Measurements from ENCODE around the gene IRF2BP2. TPM values are rescaled to one million over a fixed set of nuclear protein-coding genes. Genes with fewer than 3 reads are reported as not detected.
A peak's percentile ranks its signal among the peaks of the same experiment; 100 is the strongest.

IRF2BP2 gene
- total and polyA plus RNA-seq, 2 of the 13 experiments (the other 11 are each of a cell fraction or from before 2014, with no cell fraction given), result 140 to 147 TPM

DNA sequence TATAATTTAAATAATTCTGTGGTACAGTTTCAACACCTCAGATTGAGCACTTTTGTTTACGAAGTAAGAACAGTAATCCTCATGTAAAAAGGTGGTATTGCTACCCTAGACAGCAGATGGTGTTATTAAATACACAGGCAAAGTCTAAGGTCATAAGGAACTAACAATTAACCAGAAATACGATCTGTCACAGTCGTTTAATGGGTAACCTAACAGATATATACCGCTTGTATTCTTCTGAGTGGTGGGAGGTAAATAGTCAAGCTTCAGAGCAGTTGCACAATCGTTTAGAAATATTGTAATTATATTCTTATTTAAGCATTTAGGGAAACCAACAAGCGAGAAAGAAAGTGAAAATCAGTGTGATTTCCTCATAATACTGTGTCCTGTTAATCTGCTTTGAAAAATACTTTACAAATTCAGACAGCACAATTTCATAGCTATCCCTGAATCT lies 9.8 kb upstream of the IRF2BP2 start (continued):
- TF ChIP-seq ZNF563 (CRISPR knock-in tag; IDR thresholded peaks at IDR 0.05) (no peak), ZNF510 (CRISPR knock-in tag; IDR thresholded peaks at IDR 0.05; ENCODE audit: low read depth) (no peak), MTA3 (CRISPR knock-in tag; IDR thresholded peaks at IDR 0.05) (no peak), ZNF225 (CRISPR knock-in tag; IDR thresholded peaks at IDR 0.05) (no peak), ETV6 (CRISPR knock-in tag; conservative IDR thresholded peaks at IDR 0.05) (no peak), HMGXB3 (CRISPR knock-in tag; IDR thresholded peaks at IDR 0.05; ENCODE audit: borderline replicate concordance) (0 out of 2 replicates have a peak, but pooled peaks have one; percentile 27), ZNF512B (CRISPR knock-in tag; IDR thresholded peaks at IDR 0.05; ENCODE audit: borderline replicate concordance) (no peak), ZNF597 (CRISPR knock-in tag; IDR thresholded peaks at IDR 0.05) (no peak), FOXJ3 (CRISPR knock-in tag; IDR thresholded peaks at IDR 0.05; ENCODE audit: borderline replicate concordance) (peak; percentile 87; the same call in 1 of the 2 replicates), HOXD1 (CRISPR knock-in tag; IDR thresholded peaks at IDR 0.05) (0 out of 2 replicates have a peak, but pooled peaks have one; percentile 42), HMG20A (CRISPR knock-in tag; IDR thresholded peaks at IDR 0.05; ENCODE audit: borderline replicate concordance) (peak; percentile 75; the same call in 1 of the 2 replicates), POGZ (CRISPR knock-in tag; IDR thresholded peaks at IDR 0.05) (0 out of 2 replicates have a peak, but pooled peaks have one; percentile 21)
- TF ChIP-seq, protein P1, sequence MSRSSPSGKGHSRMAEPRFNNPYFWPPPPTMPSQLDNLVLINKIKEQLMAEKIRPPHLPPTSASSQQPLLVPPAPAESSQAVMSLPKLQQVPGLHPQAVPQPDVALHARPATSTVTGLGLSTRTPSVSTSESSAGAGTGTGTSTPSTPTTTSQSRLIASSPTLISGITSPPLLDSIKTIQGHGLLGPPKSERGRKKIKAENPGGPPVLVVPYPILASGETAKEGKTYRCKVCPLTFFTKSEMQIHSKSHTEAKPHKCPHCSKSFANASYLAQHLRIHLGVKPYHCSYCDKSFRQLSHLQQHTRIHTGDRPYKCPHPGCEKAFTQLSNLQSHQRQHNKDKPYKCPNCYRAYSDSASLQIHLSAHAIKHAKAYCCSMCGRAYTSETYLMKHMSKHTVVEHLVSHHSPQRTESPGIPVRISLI (CRISPR knock-in tag; IDR thresholded peaks at IDR 0.05; ENCODE audit: borderline replicate concordance), result peak; percentile 58; the same call in 1 of the 2 replicates

Measured in HepG2 (cell line).